Thymus (tissue), 2 donors: ENCODE measurements around the gene GID4. TPM values are rescaled to one million over a fixed set of nuclear protein-coding genes. Genes with fewer than 3 reads are reported as not detected.

Experiments used
- polyA plus RNA-seq: library from polyadenylated mRNA; stranded (reverse); fragments of 200-250 nt; gene quantifications from one replicate; pipeline ENCODE4 v1.2.3, GENCODE V29; 2013
- total RNA-seq: library from RNA; stranded (reverse); fragments of 120-200 nt; gene quantifications from one replicate; pipeline ENCODE4 v1.2.4, GENCODE V29; 2013
- donor health status: healthy.

GID4 gene
- total and polyA plus RNA-seq, 2 donors: 4.9 to 6.0 TPM

Other genes starting within 250 kb of the GID4 start
- gene SREBF1, start 202.4 kb upstream of the GID4 start, total RNA-seq: 18.1 TPM
- 53.3 TPM for gene SREBF1, start 202.4 kb upstream of the GID4 start, polyA plus RNA-seq
- gene TOM1L2, start 67.0 kb upstream of the GID4 start, total RNA-seq: 6.6 TPM
- 17.5 TPM for gene TOM1L2, start 67.0 kb upstream of the GID4 start, polyA plus RNA-seq
- gene DRC3, start 66.5 kb upstream of the GID4 start, total RNA-seq: 1.3 TPM
- 3.3 TPM for gene DRC3, start 66.5 kb upstream of the GID4 start, polyA plus RNA-seq
- 16.4 TPM for gene ATPAF2, start 240 bp upstream of the GID4 start, total RNA-seq
- 23.1 TPM for gene ATPAF2, start 240 bp upstream of the GID4 start, polyA plus RNA-seq
- 32.4 TPM for gene DRG2, start 48.5 kb downstream of the GID4 start, total RNA-seq
- 46.4 TPM for gene DRG2, start 48.5 kb downstream of the GID4 start, polyA plus RNA-seq
- gene MYO15A, start 69.3 kb downstream of the GID4 start, total RNA-seq: 0.24 TPM
- 1.9 TPM for gene MYO15A, start 69.3 kb downstream of the GID4 start, polyA plus RNA-seq
- gene ALKBH5, start 144.4 kb downstream of the GID4 start, total RNA-seq: 58.3 TPM
- gene ALKBH5, start 144.4 kb downstream of the GID4 start, polyA plus RNA-seq: 48.5 TPM
- 8.0 TPM for gene LLGL1, start 186.2 kb downstream of the GID4 start, total RNA-seq
- gene LLGL1, start 186.2 kb downstream of the GID4 start, polyA plus RNA-seq: 8.3 TPM
- gene FLII, start 219.3 kb downstream of the GID4 start, total RNA-seq: 112 TPM
- 195 TPM for gene FLII, start 219.3 kb downstream of the GID4 start, polyA plus RNA-seq
- gene MIEF2, start 221.3 kb downstream of the GID4 start, total RNA-seq: 5.4 TPM
- 8.5 TPM for gene MIEF2, start 221.3 kb downstream of the GID4 start, polyA plus RNA-seq